Lung (tissue), 12 donors: Measurements from ENCODE around the gene MAGI2. TPM values are rescaled to one million over a fixed set of nuclear protein-coding genes. Genes with fewer than 3 reads are reported as not detected.

Experiments used
- ATAC-seq: fragments of 200-7000 bp; cut with Tn5 transposase; one replicate; pipeline ENCODE4 v1.9.1; 2020; ENCODE audit warnings: moderate number of reproducible peaks; ENCODE audit not compliant: insufficient read depth, low FRiP score
- DNase-seq, 3 donors: peaks; one replicate each; pipeline ENCODE4 v3.0.0-alpha.2; 2013 to 2017
- H3K27ac ChIP-seq, 2 donors: one replicate each; pipeline ENCODE4 v1.5.1; 2013; ENCODE audit warnings: mild to moderate bottlenecking in 2 of 2, moderate library complexity in 2 of 2, control low read depth in 1 of 2, inconsistent platforms in 1 of 2, low read depth in 1 of 2, low read length in 1 of 2
- H3K27me3 ChIP-seq, 3 donors: one replicate each; pipeline ENCODE4 v1.5.1; 2013; ENCODE audit warnings: low read length in 2 of 3; ENCODE audit not compliant: control insufficient read depth in 3 of 3, insufficient read depth in 3 of 3
- H3K36me3 ChIP-seq, 4 donors: one replicate each; pipeline ENCODE4 v1.5.1; 2013; ENCODE audit warnings: low read length in 4 of 4, mild to moderate bottlenecking in 1 of 4, moderate library complexity in 1 of 4; ENCODE audit not compliant: control insufficient read depth in 4 of 4, insufficient read depth in 4 of 4
- H3K4me1 ChIP-seq, 5 donors: one replicate each; pipeline ENCODE4 v1.5.1; 2013; ENCODE audit warnings: low read length in 5 of 5, mild to moderate bottlenecking in 2 of 5, moderate library complexity in 1 of 5; ENCODE audit not compliant: control insufficient read depth in 5 of 5, insufficient read depth in 5 of 5
- H3K4me3 ChIP-seq: one replicate; pipeline ENCODE4 v1.5.1; 2013; ENCODE audit warnings: mild to moderate bottlenecking, control low read depth, moderate library complexity
- H3K9ac ChIP-seq, 2 donors: one replicate each; pipeline ENCODE4 v1.5.1; 2013; ENCODE audit warnings: low read length in 2 of 2, control low read depth in 1 of 2; ENCODE audit not compliant: insufficient read depth in 1 of 2
- H3K9me3 ChIP-seq, 4 donors: one replicate each; pipeline ENCODE4 v1.5.1; 2013; ENCODE audit warnings: low read length in 3 of 4, mild to moderate bottlenecking in 1 of 4, moderate library complexity in 1 of 4; ENCODE audit not compliant: control insufficient read depth in 4 of 4, insufficient read depth in 3 of 4
- CTCF ChIP-seq: IDR thresholded peaks from 2 replicates; pipeline ENCODE4 v1.5.1; 2012; ENCODE audit warnings: mild to moderate bottlenecking; ENCODE audit errors: control extremely low read depth, extremely low read depth
- WGBS, 2 donors: extraction: QIAGEN DNeasy Blood & Tissue Kit; methylation state at CpG; one replicate each; pipeline ENCODE4 v1.1.7; 2013; 5-methylcytosine and 5-hydroxymethylcytosine counted together
- polyA plus RNA-seq, 2 donors: library from polyadenylated mRNA; stranded (reverse); fragments of 200-250 nt; gene quantifications; one replicate each; pipeline ENCODE4 v1.2.1, GENCODE V29; 2013
- total RNA-seq, 2 donors: library from RNA; depleted of rRNA in 1 of 2; stranded (reverse); fragments of >200 nt in 1 of 2; gene quantifications; one replicate each; pipeline ENCODE4 v1.2.1, GENCODE V29; 2014 to 2021
- donor health status: control.
- donor health status: control.
- donor health status: Bipolar disorder and iron deficiency.
- donor health status: healthy.
- donor health status: DM: yes; HTN: yes; CAD: no.

The MAGI2 gene
- total and polyA plus RNA-seq, 4 donors, result 0.94 to 18.0 (median 5.3) TPM

GRCh38 chr7:78148166-78148894 is 1305.1 kb downstream of the MAGI2 start:
- Histone ChIP-seq H3K9me3 (no peaks in the 10 kb centered on the region), H3K4me3 (no peak overlapping the region), H3K9ac (no peak overlapping the region), H3K27ac (no peak overlapping the region), H3K4me1 (peaks cover 0 to 8% (median 2%) of the 10 kb centered on the region in 5 donors), H3K36me3 (no peaks in the 10 kb centered on the region), H3K27me3 (no peaks in the 10 kb centered on the region)
- DNase-seq (no peak), ATAC-seq (no peak)
- TF ChIP-seq CTCF, result no peak
- 85 to 95% methylated on average over 1 of the region's 1 CpG for WGBS, 2 donors

GRCh38 chr7:78146546-78146945 is 1306.9 kb downstream of the MAGI2 start:
- no peaks in the 10 kb centered on the region for H3K9me3 ChIP-seq

GRCh38 chr7:78143661-78144060 is 1309.8 kb downstream of the MAGI2 start:
- no peak for DNase-seq
- H3K9me3 ChIP-seq, result no peaks in the 10 kb centered on the region
- peaks cover 0 to 8% (median 0%) of the 10 kb centered on the region in 5 donors for H3K4me1 ChIP-seq
- 92 to 93% methylated on average over 2 of the region's 2 CpGs for WGBS, 2 donors
- no peaks in the 10 kb centered on the region for H3K27me3 ChIP-seq
- H3K9ac ChIP-seq, result no peak overlapping the region
- H3K4me3 ChIP-seq, result no peak overlapping the region
- no peak overlapping the region for H3K27ac ChIP-seq
- no peak for TF ChIP-seq CTCF
- no peaks in the 10 kb centered on the region for H3K36me3 ChIP-seq
- no peak for ATAC-seq

More at GRCh38 chr7:78146546-78146945, 1306.9 kb downstream of the MAGI2 start:
- Histone ChIP-seq H3K36me3 (no peaks in the 10 kb centered on the region), H3K27me3 (no peaks in the 10 kb centered on the region), H3K4me1 (peaks cover 0 to 8% (median 2%) of the 10 kb centered on the region in 5 donors), H3K9ac (no peak overlapping the region), H3K27ac (no peak overlapping the region), H3K4me3 (no peak overlapping the region)
- DNase-seq (no peak), ATAC-seq (no peak)
- no peak for TF ChIP-seq CTCF
